ENCODE measurements around the gene CEP295NL.

Gene CEP295NL

GRCh38 chr17:78925234-78925633 is 22.2 kb upstream of the CEP295NL start, which contains the start of gene TIMP2:
TIMP2 (minus strand) TSS chr17:78925387; CDS start chr17:78925088, 299 bp downstream.
- under 1% methylated on average over 47 of the region's 52 CpGs for WGBS
- no peaks in the 10 kb centered on the region for H3K9me3 ChIP-seq (ENCODE audit: insufficient read depth, low read depth, low read length)
- H3K36me3 ChIP-seq (ENCODE audit: insufficient read depth, low read length) = no peaks in the 10 kb centered on the region
- H3K4me3 ChIP-seq (ENCODE audit: low read length) = peak within 1 kb of the TSS; percentile 62
- H3K4me1 ChIP-seq (ENCODE audit: insufficient read depth, low read length) = peaks cover 3% of the 10 kb centered on the region; the same call in 1 of the 2 replicates
- H3K27ac ChIP-seq (ENCODE audit: low read depth, low read length) = no peak within 1 kb of the TSS
- H3K9ac ChIP-seq (ENCODE audit: low read depth, low read length) = peak within 1 kb of the TSS; percentile 62
- H3K27me3 ChIP-seq (ENCODE audit: insufficient read depth, low read length) = no peaks in the 10 kb centered on the region; the same call in 1 of the 2 replicates

GRCh38 chr17:78924481-78925151 is 21.6 kb upstream of the CEP295NL start:
- Histone ChIP-seq H3K27me3 (ENCODE audit: insufficient read depth, low read length) (no peaks in the 10 kb centered on the region; the same call in 1 of the 2 replicates), H3K27ac (ENCODE audit: low read depth, low read length) (no peak overlapping the region), H3K4me1 (ENCODE audit: insufficient read depth, low read length) (peaks cover 3% of the 10 kb centered on the region; the same call in 1 of the 2 replicates), H3K4me3 (ENCODE audit: low read length) (peak overlapping the region; percentile 61), H3K36me3 (ENCODE audit: insufficient read depth, low read length) (no peaks in the 10 kb centered on the region), H3K9ac (ENCODE audit: low read depth, low read length) (0 out of 2 replicates have a peak overlapping the region, but pooled peaks have one; percentile 29), H3K9me3 (ENCODE audit: insufficient read depth, low read depth, low read length) (no peaks in the 10 kb centered on the region)
- under 1% methylated on average over 60 of the region's 64 CpGs for WGBS

- Histone ChIP-seq H3K27me3 (ENCODE audit: insufficient read depth, low read length) (no peaks in the 10 kb centered on the region; the same call in 1 of the 2 replicates), H3K9me3 (ENCODE audit: insufficient read depth, low read depth, low read length) (no peaks in the 10 kb centered on the region), H3K27ac (ENCODE audit: low read depth, low read length) (no peak overlapping the region), H3K9ac (ENCODE audit: low read depth, low read length) (0 out of 2 replicates have a peak overlapping the region, but pooled peaks have one; percentile 38), H3K4me1 (ENCODE audit: insufficient read depth, low read length) (peaks cover 3% of the 10 kb centered on the region; the same call in 1 of the 2 replicates), H3K36me3 (ENCODE audit: insufficient read depth, low read length) (no peaks in the 10 kb centered on the region), H3K4me3 (ENCODE audit: low read length) (peak overlapping the region; percentile 61)
- 10% methylated on average over 28 of the region's 28 CpGs for WGBS
Measured at GRCh38 chr17:78923660-78924453, 20.9 kb upstream of the CEP295NL start.

GRCh38 chr17:78922816-78923498 is 20.0 kb upstream of the CEP295NL start:
- 90% methylated on average over 10 of the region's 13 CpGs for WGBS
- Histone ChIP-seq H3K4me1 (ENCODE audit: insufficient read depth, low read length) (peaks cover 3% of the 10 kb centered on the region; the same call in 1 of the 2 replicates), H3K4me3 (ENCODE audit: low read length) (peak overlapping the region; percentile 61), H3K9me3 (ENCODE audit: insufficient read depth, low read depth, low read length) (no peaks in the 10 kb centered on the region), H3K9ac (ENCODE audit: low read depth, low read length) (no peak overlapping the region), H3K36me3 (ENCODE audit: insufficient read depth, low read length) (no peaks in the 10 kb centered on the region), H3K27ac (ENCODE audit: low read depth, low read length) (no peak overlapping the region), H3K27me3 (ENCODE audit: insufficient read depth, low read length) (no peaks in the 10 kb centered on the region; the same call in 1 of the 2 replicates)

GRCh38 chr17:78921437-78921971 is 18.5 kb upstream of the CEP295NL start:
- 95% methylated on average over 8 of the region's 8 CpGs for WGBS
- Histone ChIP-seq H3K4me3 (ENCODE audit: low read length) (no peak overlapping the region), H3K27ac (ENCODE audit: low read depth, low read length) (no peak overlapping the region), H3K4me1 (ENCODE audit: insufficient read depth, low read length) (peaks cover 4% of the 10 kb centered on the region), H3K9me3 (ENCODE audit: insufficient read depth, low read depth, low read length) (no peaks in the 10 kb centered on the region), H3K36me3 (ENCODE audit: insufficient read depth, low read length) (no peaks in the 10 kb centered on the region), H3K9ac (ENCODE audit: low read depth, low read length) (no peak overlapping the region), H3K27me3 (ENCODE audit: insufficient read depth, low read length) (no peaks in the 10 kb centered on the region; the same call in 1 of the 2 replicates)

- H3K27me3 ChIP-seq (ENCODE audit: insufficient read depth, low read length) = no peaks in the 10 kb centered on the region; the same call in 1 of the 2 replicates
- peaks cover 9% of the 10 kb centered on the region for H3K4me1 ChIP-seq (ENCODE audit: insufficient read depth, low read length)
- no peak overlapping the region for H3K9ac ChIP-seq (ENCODE audit: low read depth, low read length)
- WGBS = 95% methylated on average over 8 of the region's 8 CpGs
- H3K9me3 ChIP-seq (ENCODE audit: insufficient read depth, low read depth, low read length) = no peaks in the 10 kb centered on the region
- no peaks in the 10 kb centered on the region for H3K36me3 ChIP-seq (ENCODE audit: insufficient read depth, low read length)
- no peak overlapping the region for H3K4me3 ChIP-seq (ENCODE audit: low read length)
- H3K27ac ChIP-seq (ENCODE audit: low read depth, low read length) = no peak overlapping the region
Measured at GRCh38 chr17:78920528-78920927, 17.5 kb upstream of the CEP295NL start.

- H3K4me1 ChIP-seq (ENCODE audit: insufficient read depth, low read length) = peaks cover 9% of the 10 kb centered on the region
- H3K27me3 ChIP-seq (ENCODE audit: insufficient read depth, low read length) = no peaks in the 10 kb centered on the region; the same call in 1 of the 2 replicates
- no peaks in the 10 kb centered on the region for H3K9me3 ChIP-seq (ENCODE audit: insufficient read depth, low read depth, low read length)
- WGBS = 85% methylated on average over 20 of the region's 20 CpGs
- H3K36me3 ChIP-seq (ENCODE audit: insufficient read depth, low read length) = no peaks in the 10 kb centered on the region
- no peak overlapping the region for H3K27ac ChIP-seq (ENCODE audit: low read depth, low read length)
- H3K9ac ChIP-seq (ENCODE audit: low read depth, low read length) = no peak overlapping the region
- H3K4me3 ChIP-seq (ENCODE audit: low read length) = no peak overlapping the region
Measured at GRCh38 chr17:78919861-78920450, 17.0 kb upstream of the CEP295NL start.

- Histone ChIP-seq H3K9ac (ENCODE audit: low read depth, low read length) (no peak overlapping the region), H3K4me3 (ENCODE audit: low read length) (no peak overlapping the region), H3K27me3 (ENCODE audit: insufficient read depth, low read length) (no peaks in the 10 kb centered on the region; the same call in 1 of the 2 replicates), H3K36me3 (ENCODE audit: insufficient read depth, low read length) (no peaks in the 10 kb centered on the region), H3K27ac (ENCODE audit: low read depth, low read length) (no peak overlapping the region), H3K4me1 (ENCODE audit: insufficient read depth, low read length) (peaks cover 9% of the 10 kb centered on the region), H3K9me3 (ENCODE audit: insufficient read depth, low read depth, low read length) (no peaks in the 10 kb centered on the region)
- WGBS = 91% methylated on average over 14 of the region's 14 CpGs
Measured at GRCh38 chr17:78918979-78919378, 16.0 kb upstream of the CEP295NL start.

- no peaks in the 10 kb centered on the region for H3K27me3 ChIP-seq (ENCODE audit: insufficient read depth, low read length)
Measured at GRCh38 chr17:78917451-78918275, 14.7 kb upstream of the CEP295NL start.

More at GRCh38 chr17:78917451-78918275, 14.7 kb upstream of the CEP295NL start:
- Histone ChIP-seq H3K9ac (ENCODE audit: low read depth, low read length) (no peak overlapping the region), H3K9me3 (ENCODE audit: insufficient read depth, low read depth, low read length) (no peaks in the 10 kb centered on the region), H3K4me1 (ENCODE audit: insufficient read depth, low read length) (peaks cover 6% of the 10 kb centered on the region; the same call in 1 of the 2 replicates), H3K27ac (ENCODE audit: low read depth, low read length) (no peak overlapping the region), H3K4me3 (ENCODE audit: low read length) (no peak overlapping the region), H3K36me3 (ENCODE audit: insufficient read depth, low read length) (no peaks in the 10 kb centered on the region)
- WGBS = 91% methylated on average over 20 of the region's 21 CpGs

All from HUES64 (cell line).